HG03354 (cell line): ENCODE data around the gene C2CD2.

Experiments used
- ATAC-seq: cut with Tn5 transposase; IDR thresholded peaks from one replicate; pipeline ENCODE4 v1.9.1; 2021; ENCODE audit warnings: mild to moderate bottlenecking; ENCODE audit not compliant: unreplicated experiment, poor library complexity, severe bottlenecking

C2CD2 gene

GRCh38 chr21:41895643-41896493, 58.0 kb downstream of the C2CD2 start:
- no peak for ATAC-seq

DNA sequence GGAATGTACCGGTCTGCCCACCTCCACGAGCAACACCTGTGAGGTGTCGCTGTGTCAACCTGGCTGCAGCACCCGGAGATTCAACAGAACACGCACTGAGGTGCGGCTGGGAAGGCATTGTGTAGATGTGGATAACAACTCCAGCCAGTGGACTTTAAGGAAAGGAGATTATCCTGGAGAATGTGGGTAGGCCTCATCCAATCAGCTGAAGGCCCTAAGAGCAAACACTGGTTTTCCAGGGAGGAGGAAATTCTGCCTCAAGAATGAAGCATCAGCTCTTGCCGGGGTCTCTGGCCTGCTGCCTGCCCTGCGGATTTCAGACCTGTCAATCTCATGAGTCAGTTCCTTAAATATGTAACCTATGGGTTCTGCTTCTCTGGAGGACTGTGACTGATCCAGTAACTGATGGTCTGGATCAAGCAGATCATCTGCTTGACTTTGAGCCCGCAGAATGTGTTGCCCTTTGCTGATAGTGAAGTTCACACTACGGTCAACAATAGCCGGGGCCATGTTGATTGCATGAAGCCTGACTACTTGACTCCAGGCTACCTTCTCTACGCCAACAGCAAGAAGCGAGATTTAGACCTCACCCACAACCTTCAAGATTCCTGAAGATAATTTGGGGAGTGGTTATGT, 58.8 kb downstream of the C2CD2 start:
- ATAC-seq: no peak

GRCh38 chr21:41894511-41894910, 59.3 kb downstream of the C2CD2 start:
- no peak for ATAC-seq

DNA sequence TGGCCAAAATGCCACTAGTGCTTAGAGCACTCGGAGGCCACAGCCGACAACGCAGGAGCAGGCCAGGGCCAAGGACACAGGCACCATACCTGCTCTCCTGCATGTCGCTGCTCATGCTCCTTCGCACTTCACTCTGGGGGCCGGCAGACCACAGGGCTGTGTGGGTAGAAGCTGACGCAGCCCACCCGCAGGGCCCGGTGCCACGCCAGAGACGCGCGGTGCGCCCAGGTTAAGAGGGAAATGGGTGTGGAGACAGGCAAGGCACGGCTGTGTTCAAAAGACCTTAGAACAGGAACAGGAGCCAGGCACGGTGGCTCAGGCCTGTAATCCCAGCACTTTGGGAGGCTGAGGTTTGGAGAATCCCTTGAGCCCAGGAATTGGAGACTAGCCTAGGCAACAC, 61.1 kb downstream of the C2CD2 start:
- ATAC-seq: no peak

- ATAC-seq: no peak
These were observed 62.7 kb downstream of the C2CD2 start for GRCh38 chr21:41891132-41891531.

GRCh38 chr21:41890355-41890754, 63.5 kb downstream of the C2CD2 start:
- ATAC-seq: no peak

GRCh38 chr21:41888749-41889376, 65.0 kb downstream of the C2CD2 start:
- ATAC-seq: no peak

GRCh38 chr21:41887667-41888066, 66.2 kb downstream of the C2CD2 start:
- no peak for ATAC-seq

DNA sequence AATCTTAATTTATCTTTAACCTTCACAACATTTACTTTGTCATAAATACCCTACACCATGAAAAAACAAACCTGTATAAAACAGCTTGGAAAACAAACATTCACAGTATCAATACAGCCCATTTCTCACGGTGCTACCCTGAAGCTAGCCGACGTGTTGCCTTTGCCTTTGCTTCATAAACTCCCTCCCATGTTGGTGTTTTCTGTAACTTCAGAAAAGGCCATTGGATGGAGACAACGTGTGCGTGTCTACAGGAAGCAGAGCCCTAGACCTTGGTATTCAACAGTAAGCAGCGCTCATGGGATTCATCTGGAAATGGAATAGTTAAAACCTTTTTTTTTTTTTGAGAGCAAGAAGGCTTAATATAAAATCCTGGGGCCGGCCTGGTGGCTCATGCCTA, 67.5 kb downstream of the C2CD2 start:
- ATAC-seq: no peak

- no peak for ATAC-seq
These were observed 68.3 kb downstream of the C2CD2 start for GRCh38 chr21:41885341-41886024.

GRCh38 chr21:41884501-41885030, 69.3 kb downstream of the C2CD2 start:
- ATAC-seq: no peak

GRCh38 chr21:41883582-41883981, 70.2 kb downstream of the C2CD2 start:
- ATAC-seq: no peak

DNA sequence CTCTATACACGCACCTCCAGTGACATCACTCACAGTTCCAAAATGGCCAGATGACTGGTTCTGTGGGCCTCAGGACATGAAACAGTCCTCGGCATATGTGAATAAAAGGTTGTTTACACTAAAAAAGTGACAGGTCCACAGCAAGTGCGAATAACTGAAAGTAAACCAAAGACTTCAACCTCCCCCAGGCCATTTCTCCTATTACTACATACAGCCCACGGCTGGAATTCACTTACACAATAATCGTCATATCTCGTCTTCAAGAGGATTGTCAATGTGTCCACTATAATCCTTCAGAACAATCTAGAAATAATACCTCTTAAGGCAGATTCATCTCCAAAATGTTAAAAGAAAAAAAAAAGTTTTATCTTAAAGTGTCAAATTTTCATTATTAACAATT, 72.8 kb downstream of the C2CD2 start:
- ATAC-seq: no peak

- no peak for ATAC-seq
These were observed 73.7 kb downstream of the C2CD2 start for GRCh38 chr21:41880153-41880552.

DNA sequence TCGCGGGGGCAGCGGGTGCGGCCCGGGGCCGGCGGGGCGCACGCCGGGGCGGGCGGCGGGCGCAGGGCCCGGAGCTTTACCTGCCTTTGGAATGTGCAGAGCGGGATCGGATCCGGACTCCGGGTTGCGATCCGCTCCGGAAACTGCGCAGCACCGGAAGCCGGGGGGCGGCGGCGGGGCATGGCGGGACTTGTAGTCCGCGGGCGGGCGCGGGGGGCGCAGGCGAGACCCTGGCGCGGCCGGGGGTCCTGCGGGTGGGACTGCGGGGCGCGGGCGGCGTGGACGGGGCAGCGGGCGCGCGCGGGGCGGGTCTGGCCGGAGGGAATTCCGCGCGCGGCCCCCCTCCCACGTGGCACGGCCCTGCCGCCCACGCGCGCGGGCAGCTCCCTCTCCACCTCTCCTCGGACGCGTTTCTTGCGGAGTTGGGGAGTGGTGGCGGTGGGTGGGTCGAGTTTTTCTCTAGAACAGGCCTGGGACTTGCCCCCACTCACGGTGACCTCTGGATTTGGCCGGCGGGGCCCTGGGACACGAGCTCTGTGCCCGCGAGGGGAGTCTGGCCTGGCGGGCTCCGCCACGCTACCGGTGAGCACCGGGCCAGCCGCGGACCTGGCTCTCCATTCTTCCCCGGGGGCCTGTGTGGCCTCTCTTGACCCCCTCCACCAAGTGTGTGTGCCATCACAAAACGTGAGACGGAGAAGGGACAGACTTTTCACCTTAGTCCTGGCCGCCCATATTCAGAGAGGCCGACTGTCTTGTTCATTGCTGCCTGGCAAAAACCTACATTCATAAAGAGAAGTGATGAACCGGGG, 74.4 kb downstream of the C2CD2 start, which contains the start of gene PRDM15:
Gene PRDM15 (minus strand): TSS at position 155 of the 809 bp plus-strand sequence. CDS start 18,981 bp downstream, outside the sequence.
- peak; percentile 75 for ATAC-seq

GRCh38 chr21:41878831-41879189, 75.0 kb downstream of the C2CD2 start:
- ATAC-seq: peak; percentile 68

DNA sequence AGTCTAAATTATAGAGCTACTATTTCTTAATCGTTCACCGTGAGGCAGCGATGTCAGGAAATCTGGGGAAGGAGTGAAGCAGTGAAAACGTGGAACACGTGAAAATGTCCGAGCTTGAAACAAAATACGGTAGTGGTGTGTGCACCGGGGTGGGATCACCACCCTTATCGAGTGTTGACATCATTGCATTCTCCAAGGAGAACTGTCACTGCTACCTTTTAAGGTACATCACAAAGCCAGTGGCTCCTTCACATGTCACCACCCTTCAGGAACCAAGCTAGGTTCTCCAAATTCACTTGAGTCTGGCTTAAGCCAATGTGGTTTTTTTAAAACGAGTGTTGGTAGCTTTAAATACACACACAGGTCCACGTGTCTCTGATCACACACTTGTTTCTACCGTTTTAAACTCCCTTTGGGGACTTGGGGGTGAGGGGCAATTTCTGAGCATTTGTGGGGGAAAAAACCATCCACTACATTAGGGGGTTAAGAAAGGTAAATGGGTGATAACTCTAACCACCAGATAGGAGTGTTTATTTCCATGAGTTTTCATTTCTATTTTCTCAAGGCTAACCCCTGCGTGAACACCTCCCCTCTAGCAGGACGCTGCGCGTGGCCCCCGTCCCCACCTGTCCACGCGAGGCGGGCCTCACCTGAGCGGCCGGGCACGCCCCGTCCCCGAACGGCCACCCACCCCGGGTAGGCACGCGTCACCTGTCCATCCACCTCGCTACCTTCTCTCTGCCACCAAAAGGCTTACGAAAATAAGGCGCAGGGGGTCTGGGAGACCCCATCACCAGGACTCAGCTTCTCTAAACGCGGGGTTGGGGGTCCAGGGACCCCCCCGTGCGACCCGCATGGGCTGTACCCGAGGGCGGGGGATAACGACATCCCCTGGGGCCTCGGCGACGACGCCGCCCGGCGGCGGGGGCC, 75.7 kb downstream of the C2CD2 start:
- peak; percentile 33 for ATAC-seq
